Kidney epithelial cell (primary cell): ENCODE results near the gene CCDC86. TPM values are rescaled to one million over a fixed set of nuclear protein-coding genes. Genes with fewer than 3 reads are reported as not detected.

ENCODE experiments used
- DNase-seq: peaks from one replicate; pipeline ENCODE4 v3.0.0-alpha.2; 2010; ENCODE audit warnings: low read depth
- H3K27me3 ChIP-seq: 2 replicates; pipeline ENCODE4 v1.6.0; 2011; ENCODE audit warnings: low read length; ENCODE audit not compliant: control insufficient read depth, insufficient read depth
- H3K36me3 ChIP-seq: 2 replicates; pipeline ENCODE4 v1.5.1; 2011; ENCODE audit warnings: low read length; ENCODE audit not compliant: control insufficient read depth, insufficient read depth
- H3K4me3 ChIP-seq: 2 replicates; pipeline ENCODE4 v1.5.1; 2011; ENCODE audit warnings: low read depth, mild to moderate bottlenecking, control low read depth, low read length
- total RNA-seq: library from RNA; depleted of rRNA; stranded (reverse); fragments of >200 nt; gene quantifications from 2 replicates; pipeline ENCODE4 v1.2.3, GENCODE V29; 2015
- TF ChIP-seq, protein P1 (sequence below): IDR thresholded peaks from 2 replicates; pipeline ENCODE4 v1.5.1; 2011; ENCODE audit warnings: mild to moderate bottlenecking, moderate library complexity, low read length, control low read depth, inconsistent platforms; ENCODE audit not compliant: insufficient read depth, poor library complexity, severe bottlenecking

The CCDC86 gene
- total RNA-seq, 1 donor from 2014 or later: 53.6 TPM

DNA sequence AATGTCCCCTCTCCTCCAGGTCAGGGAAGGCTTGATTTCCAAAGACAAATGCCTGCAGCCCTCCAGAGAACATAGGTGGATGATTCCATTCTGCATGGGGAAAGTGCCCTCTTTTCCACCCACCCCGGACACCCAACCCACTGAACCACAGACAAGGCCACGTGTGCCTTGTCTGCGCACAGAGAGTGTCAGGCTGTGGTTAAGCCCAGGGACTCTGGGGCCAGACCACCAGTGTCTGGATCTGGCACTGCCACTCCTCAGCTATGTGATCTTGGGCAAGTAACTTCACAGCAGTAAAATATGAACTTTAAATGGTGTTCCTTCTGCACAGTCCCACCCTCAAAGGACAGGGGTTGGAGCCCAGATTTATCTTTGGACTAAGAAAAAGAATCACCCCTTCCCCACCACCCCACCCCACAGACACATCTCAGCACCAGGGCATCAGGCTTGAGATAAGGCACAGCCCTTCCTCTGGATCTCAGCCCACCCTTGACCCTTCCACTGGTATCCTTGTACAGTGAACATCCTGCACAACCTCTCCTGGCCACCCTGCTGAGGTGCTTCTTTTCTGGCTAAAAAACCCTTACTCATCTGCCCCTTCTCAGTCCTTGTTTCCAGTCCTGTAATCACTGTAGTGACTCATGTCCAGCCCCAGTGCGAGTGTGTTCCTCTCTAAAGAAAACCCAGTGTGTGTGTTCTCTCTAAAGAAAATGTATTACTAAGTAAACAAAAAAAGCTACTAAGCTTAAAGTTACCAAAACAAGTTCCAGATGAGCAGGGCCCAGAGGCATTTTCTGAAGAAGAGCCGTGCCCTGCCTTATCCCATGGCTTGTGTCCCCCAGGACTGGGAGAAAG lies 15.7 kb downstream of the CCDC86 start:
- H3K4me3 ChIP-seq: no peak overlapping the region
- no peak for DNase-seq
- TF ChIP-seq, protein P1, sequence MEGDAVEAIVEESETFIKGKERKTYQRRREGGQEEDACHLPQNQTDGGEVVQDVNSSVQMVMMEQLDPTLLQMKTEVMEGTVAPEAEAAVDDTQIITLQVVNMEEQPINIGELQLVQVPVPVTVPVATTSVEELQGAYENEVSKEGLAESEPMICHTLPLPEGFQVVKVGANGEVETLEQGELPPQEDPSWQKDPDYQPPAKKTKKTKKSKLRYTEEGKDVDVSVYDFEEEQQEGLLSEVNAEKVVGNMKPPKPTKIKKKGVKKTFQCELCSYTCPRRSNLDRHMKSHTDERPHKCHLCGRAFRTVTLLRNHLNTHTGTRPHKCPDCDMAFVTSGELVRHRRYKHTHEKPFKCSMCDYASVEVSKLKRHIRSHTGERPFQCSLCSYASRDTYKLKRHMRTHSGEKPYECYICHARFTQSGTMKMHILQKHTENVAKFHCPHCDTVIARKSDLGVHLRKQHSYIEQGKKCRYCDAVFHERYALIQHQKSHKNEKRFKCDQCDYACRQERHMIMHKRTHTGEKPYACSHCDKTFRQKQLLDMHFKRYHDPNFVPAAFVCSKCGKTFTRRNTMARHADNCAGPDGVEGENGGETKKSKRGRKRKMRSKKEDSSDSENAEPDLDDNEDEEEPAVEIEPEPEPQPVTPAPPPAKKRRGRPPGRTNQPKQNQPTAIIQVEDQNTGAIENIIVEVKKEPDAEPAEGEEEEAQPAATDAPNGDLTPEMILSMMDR: no peak
- peaks cover 11% of the 10 kb centered on the region for H3K27me3 ChIP-seq
- no peaks in the 10 kb centered on the region for H3K36me3 ChIP-seq

DNA sequence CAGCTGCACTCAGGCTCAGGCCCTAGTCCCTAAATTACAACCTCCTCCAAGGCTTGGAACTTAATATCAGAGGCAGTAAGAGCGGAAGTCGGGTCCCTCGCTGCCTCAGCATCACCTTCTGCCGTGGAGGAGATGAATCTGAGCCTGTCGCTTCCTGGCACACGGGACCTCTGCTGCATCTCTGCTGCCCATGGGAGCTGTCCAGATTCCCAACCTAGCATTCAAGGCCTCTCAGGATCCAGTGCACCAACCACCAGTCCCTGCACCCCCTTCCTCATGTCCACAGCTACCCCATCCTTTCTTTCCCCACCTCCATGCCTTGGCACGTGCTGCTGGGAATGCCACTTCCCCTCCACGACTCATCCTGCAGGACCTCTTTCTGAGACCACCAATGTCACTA lies 16.3 kb downstream of the CCDC86 start:
- DNase-seq: no peak
- Histone ChIP-seq H3K4me3 (no peak overlapping the region), H3K27me3 (peaks cover 6% of the 10 kb centered on the region), H3K36me3 (no peaks in the 10 kb centered on the region)
- TF ChIP-seq, protein P1: no peak

DNA sequence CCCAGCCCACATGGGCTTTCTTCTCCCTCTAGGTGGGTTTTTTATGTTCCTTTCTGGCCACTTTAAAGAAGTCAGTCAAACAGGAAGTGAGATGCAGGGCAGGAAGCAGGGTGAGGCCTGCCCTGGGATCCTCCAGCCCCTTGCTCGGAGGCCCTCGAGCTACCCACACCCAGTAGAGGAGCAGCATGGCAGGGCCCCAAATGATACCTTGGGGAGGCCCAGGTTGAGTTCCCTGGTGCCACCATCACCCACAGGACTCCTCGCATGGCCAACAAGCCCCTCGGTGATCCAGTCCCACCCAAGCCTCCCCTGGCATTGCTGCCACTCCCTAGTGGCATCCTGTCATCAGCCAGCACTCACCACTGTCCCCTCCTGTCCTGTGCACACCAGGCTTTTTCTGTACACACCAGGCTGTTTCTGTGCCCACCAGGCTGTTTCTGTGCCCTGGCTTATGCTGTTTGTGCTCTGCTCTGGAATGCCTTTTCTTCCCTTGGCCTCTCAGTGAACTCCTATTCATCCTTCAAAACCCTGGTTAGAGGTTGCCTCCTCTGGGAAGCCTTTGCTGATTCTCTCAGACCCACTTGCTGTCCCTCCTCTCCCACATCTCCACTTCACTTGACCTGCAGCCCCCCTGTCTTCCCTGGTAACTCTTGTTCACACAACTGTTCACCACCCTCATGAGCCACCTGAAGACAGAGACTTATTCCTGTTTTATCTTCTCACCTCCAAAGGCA lies 17.0 kb downstream of the CCDC86 start:
- TF ChIP-seq, protein P1: no peak

GRCh38 chr11:60859616-60860250 lies 17.8 kb downstream of the CCDC86 start:
- no peaks in the 10 kb centered on the region for H3K36me3 ChIP-seq
- no peaks in the 10 kb centered on the region for H3K27me3 ChIP-seq
- no peak for DNase-seq
- TF ChIP-seq, protein P1: no peak
- no peak overlapping the region for H3K4me3 ChIP-seq

More for the DNA sequence above, 17.0 kb downstream of the CCDC86 start:
- no peak for DNase-seq
- no peak overlapping the region for H3K4me3 ChIP-seq
- H3K27me3 ChIP-seq: peaks cover 4% of the 10 kb centered on the region
- no peaks in the 10 kb centered on the region for H3K36me3 ChIP-seq

GRCh38 chr11:60860943-60861342 lies 19.0 kb downstream of the CCDC86 start:
- Histone ChIP-seq H3K36me3 (no peaks in the 10 kb centered on the region), H3K27me3 (no peaks in the 10 kb centered on the region), H3K4me3 (no peak overlapping the region)
- DNase-seq: no peak
- TF ChIP-seq, protein P1: no peak
